GM12891 (cell line): Measurements from ENCODE around the gene NMT2.

ENCODE experiments used
- POLR2A ChIP-seq: IDR thresholded peaks from 2 replicates; pipeline ENCODE4 v1.6.1; 2011; ENCODE audit warnings: low read depth, low read length, control low read depth
- POLR2AphosphoS5 ChIP-seq: IDR thresholded peaks from 2 replicates; pipeline ENCODE4 v1.6.1; 2011; ENCODE audit warnings: low read depth, low read length, control low read depth
- TAF1 ChIP-seq: IDR thresholded peaks from 2 replicates; pipeline ENCODE4 v1.6.1; 2011; ENCODE audit warnings: low read depth, low read length, control low read depth

- peak; percentile 73 for TF ChIP-seq POLR2A
- peak; percentile 67 for TF ChIP-seq POLR2AphosphoS5
- peak; percentile 47; the same call in 1 of the 2 replicates for TF ChIP-seq TAF1
Measured at GRCh38 chr10:15168291-15168785, at the start of gene NMT2.
